ENCODE results near the gene MIER2. TPM values are rescaled to one million over a fixed set of nuclear protein-coding genes. Genes with fewer than 3 reads are reported as not detected.

Gene MIER2
- polyA plus RNA-seq, 1 donor from 2014 or later: 16.0 TPM

DNA sequence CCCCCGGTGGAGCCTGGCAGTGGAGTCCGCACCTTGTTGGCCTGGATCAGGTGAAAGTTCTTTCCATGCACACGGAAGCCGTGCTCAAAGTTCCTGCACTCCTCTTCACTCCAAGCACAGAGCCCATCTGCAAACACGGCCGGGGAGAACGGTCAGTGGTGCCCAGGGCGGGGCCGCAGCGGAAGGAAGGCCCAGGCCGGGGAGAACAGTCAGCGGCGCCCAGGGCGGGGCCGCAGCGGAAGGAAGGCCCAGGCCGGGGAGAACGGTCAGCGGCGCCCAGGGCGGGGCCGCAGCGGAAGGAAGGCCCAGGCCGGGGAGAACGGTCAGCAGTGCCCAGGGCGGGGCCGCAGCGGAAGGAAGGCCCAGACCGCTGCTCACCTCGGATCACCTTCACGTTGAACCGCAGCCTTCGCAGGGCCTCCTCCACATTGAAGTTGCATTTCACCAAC lies 32.8 kb downstream of the MIER2 start:
- no peaks in the 10 kb centered on the region for H3K79me2 ChIP-seq (replicated peaks; ENCODE audit: insufficient read depth, low read length)
- H3F3A ChIP-seq (ENCODE audit: insufficient read depth, low read length, poor library complexity, severe bottlenecking): no peaks in the 10 kb centered on the region
- H3K9me3 ChIP-seq (ENCODE audit: low read length): no peaks in the 10 kb centered on the region
- peaks cover 4% of the 10 kb centered on the region for H3K36me3 ChIP-seq (ENCODE audit: insufficient read depth, low read length)
- no peaks in the 10 kb centered on the region for H3K27me3 ChIP-seq (ENCODE audit: insufficient read depth, low read depth, low read length)
- no peaks in the 10 kb centered on the region for H3K9me2 ChIP-seq (ENCODE audit: insufficient read depth, low read length)
- no peak for TF ChIP-seq MXI1 (conservative IDR thresholded peaks at IDR 0.05; ENCODE audit: poor library complexity, severe bottlenecking)
- TF ChIP-seq TAF1 (IDR thresholded peaks at IDR 0.05; ENCODE audit: low read depth): no peak
- TF ChIP-seq POLR2AphosphoS5 (IDR thresholded peaks at IDR 0.05): no peak
- TF ChIP-seq CTCF (IDR thresholded peaks at IDR 0.05; ENCODE audit: poor library complexity, severe bottlenecking): no peak
- TF ChIP-seq REST (IDR thresholded peaks at IDR 0.05; ENCODE audit: borderline replicate concordance): no peak
- TF ChIP-seq RAD21 (conservative IDR thresholded peaks at IDR 0.05): no peak
- TF ChIP-seq EZH2 (IDR thresholded peaks at IDR 0.05; ENCODE audit: borderline replicate concordance, insufficient read depth, low read length, poor library complexity, severe bottlenecking): no peak
- TF ChIP-seq EP300 (conservative IDR thresholded peaks at IDR 0.05; ENCODE audit: poor library complexity, severe bottlenecking): no peak
- no peak for TF ChIP-seq SMC3 (conservative IDR thresholded peaks at IDR 0.05; ENCODE audit: poor library complexity)
- H3K9ac ChIP-seq (ENCODE audit: low read length): no peak overlapping the region
- H3K4me2 ChIP-seq (ENCODE audit: low read length): no peak overlapping the region
- H2AFZ ChIP-seq (ENCODE audit: low read depth, low read length): no peak overlapping the region
- H3K4me3 ChIP-seq (ENCODE audit: low read length): no peak overlapping the region
- no peaks in the 10 kb centered on the region for H4K20me1 ChIP-seq (ENCODE audit: insufficient read depth)
- H3K27ac ChIP-seq (ENCODE audit: low read length): no peak overlapping the region

- Histone ChIP-seq H3K27ac (ENCODE audit: low read length) (no peak overlapping the region), H3K9me3 (ENCODE audit: low read length) (no peaks in the 10 kb centered on the region), H2AFZ (ENCODE audit: low read depth, low read length) (no peak overlapping the region), H3K27me3 (ENCODE audit: insufficient read depth, low read depth, low read length) (no peaks in the 10 kb centered on the region), H3K36me3 (ENCODE audit: insufficient read depth, low read length) (peaks cover 4% of the 10 kb centered on the region), H3K4me3 (ENCODE audit: low read length) (no peak overlapping the region), H3K4me2 (ENCODE audit: low read length) (no peak overlapping the region), H4K20me1 (ENCODE audit: insufficient read depth) (no peaks in the 10 kb centered on the region), H3K9ac (ENCODE audit: low read length) (no peak overlapping the region), H3F3A (ENCODE audit: insufficient read depth, low read length, poor library complexity, severe bottlenecking) (no peaks in the 10 kb centered on the region), H3K9me2 (ENCODE audit: insufficient read depth, low read length) (no peaks in the 10 kb centered on the region), H3K79me2 (replicated peaks; ENCODE audit: insufficient read depth, low read length) (no peaks in the 10 kb centered on the region)
- TF ChIP-seq CTCF (IDR thresholded peaks at IDR 0.05; ENCODE audit: poor library complexity, severe bottlenecking) (no peak), EZH2 (IDR thresholded peaks at IDR 0.05; ENCODE audit: borderline replicate concordance, insufficient read depth, low read length, poor library complexity, severe bottlenecking) (no peak), TAF1 (IDR thresholded peaks at IDR 0.05; ENCODE audit: low read depth) (no peak), SMC3 (conservative IDR thresholded peaks at IDR 0.05; ENCODE audit: poor library complexity) (no peak), POLR2AphosphoS5 (IDR thresholded peaks at IDR 0.05) (no peak), MXI1 (conservative IDR thresholded peaks at IDR 0.05; ENCODE audit: poor library complexity, severe bottlenecking) (no peak)
These were observed 33.7 kb downstream of the MIER2 start for GRCh38 chr19:310781-311496.

All from neural cell (in vitro differentiated cells).